Lower lobe of right lung (tissue), 2 donors: ENCODE data around the gene SOBP. TPM values are rescaled to one million over a fixed set of nuclear protein-coding genes. Genes with fewer than 3 reads are reported as not detected.
A peak's percentile ranks its signal among the peaks of the same experiment; 100 is the strongest.

Source experiments
- ATAC-seq, 2 donors: fragments of 200-7000 bp; cut with Tn5 transposase; one replicate each; pipeline ENCODE4 v1.9.1; 2020 to 2022; ENCODE audit warnings: mild to moderate bottlenecking in 2 of 2, moderate library complexity in 2 of 2
- DNase-seq: peaks from one replicate; pipeline ENCODE4 v3.0.0-alpha.2; 2020
- H3K27ac ChIP-seq: fragments of 200-600 bp; one replicate; pipeline ENCODE4 v1.8.0; 2022
- H3K27me3 ChIP-seq: fragments of 200-600 bp; one replicate; pipeline ENCODE4 v1.8.0; 2022; ENCODE audit warnings: low read depth
- H3K36me3 ChIP-seq: fragments of 200-600 bp; one replicate; pipeline ENCODE4 v1.8.0; 2022; ENCODE audit warnings: mild to moderate bottlenecking
- H3K4me1 ChIP-seq: fragments of 200-600 bp; one replicate; pipeline ENCODE4 v1.8.0; 2022
- H3K4me3 ChIP-seq: fragments of 200-600 bp; one replicate; pipeline ENCODE4 v1.8.0; 2022; ENCODE audit warnings: mild to moderate bottlenecking
- H3K9me3 ChIP-seq: fragments of 200-600 bp; one replicate; pipeline ENCODE4 v1.8.0; 2022
- intact Hi-C: fragments of 100-400 bp; cut with DNase I; formaldehyde crosslinking; loops from one replicate; pipeline ENCODE4 v1.11.0; 2022
- total RNA-seq: library from RNA; stranded (reverse); fragmentation: NEBNext Ultra II Directional; extraction: Animal tissue kit (Norgen Biotek cat#: 25700); gene quantifications from one replicate; pipeline ENCODE4 v1.2.1, GENCODE V29; 2021
- TF ChIP-seq, protein P1 (sequence below): fragments of 200-600 bp; IDR thresholded peaks from one replicate; pipeline ENCODE4 v1.8.0; 2022; ENCODE audit warnings: antibody characterized with exemption, mild to moderate bottlenecking
- donor health status: DM: no; HTN: yes; CAD: no; lungs with severe emphysema.

The SOBP gene
- total RNA-seq, 1 donor from 2014 or later: 6.9 TPM

DNA sequence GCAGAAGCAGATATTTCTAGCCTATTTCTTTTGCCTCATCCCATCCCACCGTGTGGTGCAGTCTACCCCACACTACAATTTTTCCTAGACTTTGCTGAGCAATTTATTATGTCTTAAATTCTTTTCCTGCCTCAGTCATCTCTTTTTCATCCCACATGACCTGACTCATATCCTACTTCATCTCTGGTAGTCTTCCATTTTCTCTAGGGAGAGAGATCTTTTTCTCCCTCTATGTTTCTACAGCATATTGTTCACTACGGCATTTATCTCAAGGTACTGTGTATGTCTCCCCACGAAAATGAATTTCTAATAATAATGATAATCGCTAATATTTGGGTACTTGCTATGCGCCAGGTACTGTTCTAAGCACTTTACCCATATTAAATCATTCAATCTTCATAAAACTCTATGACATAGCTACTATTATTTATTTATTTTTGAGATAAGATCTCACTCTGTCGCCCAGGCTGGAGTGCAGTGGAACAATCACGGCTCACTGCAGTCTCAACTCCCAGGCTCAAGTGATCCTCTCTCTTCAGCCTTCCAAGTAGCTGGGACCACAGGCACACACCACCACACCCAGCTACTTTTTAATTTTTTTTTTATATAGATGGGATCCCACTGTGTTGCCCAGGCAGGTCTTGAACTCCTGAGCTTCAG is 46.2 kb upstream of the SOBP start:
- TF ChIP-seq, protein P1, sequence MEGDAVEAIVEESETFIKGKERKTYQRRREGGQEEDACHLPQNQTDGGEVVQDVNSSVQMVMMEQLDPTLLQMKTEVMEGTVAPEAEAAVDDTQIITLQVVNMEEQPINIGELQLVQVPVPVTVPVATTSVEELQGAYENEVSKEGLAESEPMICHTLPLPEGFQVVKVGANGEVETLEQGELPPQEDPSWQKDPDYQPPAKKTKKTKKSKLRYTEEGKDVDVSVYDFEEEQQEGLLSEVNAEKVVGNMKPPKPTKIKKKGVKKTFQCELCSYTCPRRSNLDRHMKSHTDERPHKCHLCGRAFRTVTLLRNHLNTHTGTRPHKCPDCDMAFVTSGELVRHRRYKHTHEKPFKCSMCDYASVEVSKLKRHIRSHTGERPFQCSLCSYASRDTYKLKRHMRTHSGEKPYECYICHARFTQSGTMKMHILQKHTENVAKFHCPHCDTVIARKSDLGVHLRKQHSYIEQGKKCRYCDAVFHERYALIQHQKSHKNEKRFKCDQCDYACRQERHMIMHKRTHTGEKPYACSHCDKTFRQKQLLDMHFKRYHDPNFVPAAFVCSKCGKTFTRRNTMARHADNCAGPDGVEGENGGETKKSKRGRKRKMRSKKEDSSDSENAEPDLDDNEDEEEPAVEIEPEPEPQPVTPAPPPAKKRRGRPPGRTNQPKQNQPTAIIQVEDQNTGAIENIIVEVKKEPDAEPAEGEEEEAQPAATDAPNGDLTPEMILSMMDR: no peak
- Histone ChIP-seq H3K9me3 (peaks cover 15% of the 10 kb centered on the region), H3K4me1 (no peaks in the 10 kb centered on the region), H3K4me3 (no peak overlapping the region), H3K27ac (no peak overlapping the region), H3K27me3 (no peaks in the 10 kb centered on the region), H3K36me3 (no peaks in the 10 kb centered on the region)
- no peak for DNase-seq
- no peak for ATAC-seq
- intact Hi-C loops: no loop called here

GRCh38 chr6:107444277-107444676 is 45.6 kb upstream of the SOBP start:
- intact Hi-C loops: no loop called here
- Histone ChIP-seq H3K27ac (no peak overlapping the region), H3K4me3 (no peak overlapping the region), H3K36me3 (no peaks in the 10 kb centered on the region), H3K27me3 (no peaks in the 10 kb centered on the region), H3K9me3 (peaks cover 15% of the 10 kb centered on the region), H3K4me1 (no peaks in the 10 kb centered on the region)
- TF ChIP-seq, protein P1: no peak
- ATAC-seq: no peak
- no peak for DNase-seq

DNA sequence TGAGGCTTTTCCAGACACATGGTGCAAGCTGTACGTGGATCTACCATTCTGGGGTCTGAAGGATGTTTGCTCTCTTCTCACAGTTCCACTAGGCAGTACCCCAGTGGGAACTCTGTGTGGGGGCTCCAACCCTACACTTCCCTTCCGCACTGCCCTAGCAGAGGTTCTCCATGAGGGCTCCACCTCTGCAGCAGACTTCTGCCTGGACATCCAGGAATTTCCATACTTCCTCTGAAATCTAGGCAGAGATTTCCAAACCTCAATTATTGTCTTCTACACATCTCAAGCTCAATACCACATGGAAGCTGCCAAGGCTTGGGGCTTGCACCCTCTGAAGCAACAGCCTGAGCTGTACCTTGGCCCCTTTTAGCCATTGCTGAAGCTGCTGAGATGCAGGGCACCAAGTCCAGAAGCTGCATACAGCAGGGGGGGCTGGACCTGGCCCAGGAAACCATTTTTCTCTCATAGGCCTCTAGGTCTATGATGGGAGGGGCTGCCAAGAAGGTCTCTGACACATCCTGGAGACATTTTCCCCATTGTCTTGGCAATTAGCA is 42.2 kb upstream of the SOBP start:
- no peak for ATAC-seq

DNA sequence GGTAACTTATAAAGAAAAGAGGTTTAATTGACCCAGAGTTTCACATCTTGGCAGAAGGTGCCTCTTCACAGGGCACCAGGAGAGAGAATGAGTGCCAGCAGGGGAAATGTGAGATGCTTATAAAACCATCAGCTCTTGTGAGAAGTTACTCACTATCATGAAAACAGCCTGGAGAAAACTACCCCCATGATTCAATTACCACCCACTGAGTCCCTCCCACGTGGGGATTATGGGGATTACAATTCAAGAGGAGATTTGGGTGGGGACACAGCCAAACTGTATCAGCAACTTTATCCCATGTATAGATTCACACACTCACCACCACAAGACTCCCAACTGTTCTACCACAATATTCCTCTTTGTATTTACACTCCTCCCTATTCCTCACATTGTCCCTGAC is 41.1 kb upstream of the SOBP start:
- no peak for DNase-seq
- H3K4me3 ChIP-seq: no peak overlapping the region
- ATAC-seq: no peak

More for the DNA sequence above, 42.2 kb upstream of the SOBP start:
- TF ChIP-seq, protein P1: no peak
- no peak for DNase-seq
- H3K27ac ChIP-seq: no peak overlapping the region
- no peak overlapping the region for H3K4me3 ChIP-seq
- H3K36me3 ChIP-seq: no peaks in the 10 kb centered on the region
- no peaks in the 10 kb centered on the region for H3K27me3 ChIP-seq
- peaks cover 15% of the 10 kb centered on the region for H3K9me3 ChIP-seq
- intact Hi-C loops: no loop called here
- no peaks in the 10 kb centered on the region for H3K4me1 ChIP-seq

DNA sequence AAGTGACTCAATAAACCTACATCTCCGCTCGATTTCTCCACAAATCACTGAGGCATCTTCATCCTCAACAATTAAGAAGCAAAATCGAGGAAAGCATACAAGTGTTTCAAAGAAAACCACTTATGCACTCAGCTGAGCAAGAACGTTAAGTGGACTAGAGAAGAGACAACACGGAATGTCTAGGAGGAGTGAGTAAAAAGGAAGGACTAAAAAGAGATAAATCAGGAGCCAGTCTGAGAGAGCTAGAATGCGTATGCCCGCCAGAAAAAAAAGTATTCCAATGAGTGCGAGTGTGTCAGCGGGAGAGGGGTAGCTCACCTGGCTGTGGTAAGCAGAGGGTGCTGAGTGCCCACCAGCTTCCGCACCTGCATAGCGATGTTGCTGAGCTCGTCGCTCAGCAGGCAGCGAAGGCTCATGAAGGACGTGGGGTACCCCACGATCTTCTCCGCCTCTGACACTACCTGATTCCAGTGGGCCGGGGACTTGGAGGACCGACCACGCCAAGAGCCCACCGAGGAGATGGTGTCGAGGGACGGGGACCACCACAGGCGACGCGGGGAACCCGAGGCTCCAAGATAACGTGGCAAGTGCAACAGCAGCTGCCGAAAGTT is 31.1 kb upstream of the SOBP start:
- DNase-seq (no peak), ATAC-seq (peak; percentile 9 to 41)
- no peaks in the 10 kb centered on the region for H3K36me3 ChIP-seq
- TF ChIP-seq, protein P1: no peak
- no peaks in the 10 kb centered on the region for H3K27me3 ChIP-seq
- intact Hi-C loops: no loop called here
- peak overlapping the region; percentile 81 for H3K4me3 ChIP-seq
- H3K9me3 ChIP-seq: no peaks in the 10 kb centered on the region
- peak overlapping the region; percentile 94 for H3K27ac ChIP-seq
- peaks cover 18% of the 10 kb centered on the region for H3K4me1 ChIP-seq

More for the DNA sequence above, 41.1 kb upstream of the SOBP start:
- TF ChIP-seq, protein P1: no peak
- no peaks in the 10 kb centered on the region for H3K36me3 ChIP-seq
- no peaks in the 10 kb centered on the region for H3K4me1 ChIP-seq
- intact Hi-C loops: no loop called here
- peaks cover 15% of the 10 kb centered on the region for H3K9me3 ChIP-seq
- H3K27ac ChIP-seq: no peak overlapping the region
- no peaks in the 10 kb centered on the region for H3K27me3 ChIP-seq
